Smooth muscle cell (in vitro differentiated cells): ENCODE data around the gene NEO1. TPM values are rescaled to one million over a fixed set of nuclear protein-coding genes. Genes with fewer than 3 reads are reported as not detected.

ENCODE experiments used
- DNase-seq: peaks from one replicate; lab custom pipeline; 2025; ENCODE audit not compliant: unreplicated experiment; lab: John Stamatoyannopoulos, UW
- H2AFZ ChIP-seq: fragments of 200-600 bp; sonication (generic); 2 replicates; pipeline ENCODE4 v1.6.0; 2016; ENCODE audit warnings: antibody characterized with exemption, low read depth, mild to moderate bottlenecking
- H3F3A ChIP-seq: fragments of 200-600 bp; sonication (generic); 2 replicates; pipeline ENCODE4 v1.6.0; 2017; ENCODE audit warnings: antibody characterized with exemption, low read depth
- H3K27ac ChIP-seq: fragments of 200-600 bp; sonication (generic); 2 replicates; pipeline ENCODE4 v1.5.1; 2016; ENCODE audit warnings: low read depth, mild to moderate bottlenecking
- H3K27me3 ChIP-seq: fragments of 200-600 bp; sonication (generic); 2 replicates; pipeline ENCODE4 v1.6.1; 2016; ENCODE audit warnings: low read depth, mild to moderate bottlenecking
- H3K36me3 ChIP-seq: fragments of 200-600 bp; sonication (generic); 2 replicates; pipeline ENCODE4 v1.5.1; 2016; ENCODE audit warnings: low read depth
- H3K4me1 ChIP-seq: fragments of 200-600 bp; sonication (generic); 2 replicates; pipeline ENCODE4 v1.5.1; 2016; ENCODE audit warnings: low read depth
- H3K4me2 ChIP-seq: fragments of 200-600 bp; sonication (generic); 2 replicates; pipeline ENCODE4 v1.6.0; 2016; ENCODE audit warnings: mild to moderate bottlenecking
- H3K4me3 ChIP-seq: fragments of 200-600 bp; sonication (generic); 2 replicates; pipeline ENCODE4 v1.5.1; 2016; ENCODE audit warnings: mild to moderate bottlenecking
- H3K79me2 ChIP-seq: fragments of 200-600 bp; sonication (generic); 2 replicates; pipeline ENCODE4 v1.6.0; 2016; ENCODE audit warnings: low read depth, mild to moderate bottlenecking
- H3K9ac ChIP-seq: fragments of 200-600 bp; sonication (generic); 2 replicates; pipeline ENCODE4 v1.6.0; 2016; ENCODE audit warnings: low read depth
- H3K9me3 ChIP-seq: fragments of 200-600 bp; sonication (generic); replicated peaks from 2 replicates; pipeline ENCODE4 v1.5.1; 2016; ENCODE audit warnings: low read depth
- H4K20me1 ChIP-seq: fragments of 200-600 bp; sonication (generic); 2 replicates; pipeline ENCODE4 v1.6.0; 2016; ENCODE audit warnings: low read depth
- CTCF ChIP-seq: fragments of 200-600 bp; sonication (generic); IDR thresholded peaks from 2 replicates; pipeline ENCODE4 v1.5.1; 2017; ENCODE audit warnings: borderline replicate concordance, mild to moderate bottlenecking, antibody characterized with exemption; ENCODE audit not compliant: insufficient read depth, poor library complexity, severe bottlenecking
- WGBS: methylation state at CpG from one replicate; pipeline ENCODE4 v1.1.7; 2016; ENCODE audit warnings: low lambda C conversion rate; 5-methylcytosine and 5-hydroxymethylcytosine counted together
- polyA plus RNA-seq: library from polyadenylated mRNA; unstranded; fragments of >200 nt; fragmentation: Nextera tagmentation; extraction: Ambion mirVana; gene quantifications from 2 replicates; pipeline ENCODE4 v1.2.1, GENCODE V29; 2016
- total RNA-seq: library from RNA; depleted of rRNA; stranded (reverse); fragments of >200 nt; gene quantifications from 2 replicates; pipeline ENCODE4 v1.2.3, GENCODE V29; 2014

Gene NEO1
- total and polyA plus RNA-seq, 2 experiments from 2014 or later, result 4.9 to 21.8 TPM

- WGBS, result 93% methylated on average over 5 of the region's 5 CpGs
These were observed 251.4 kb downstream of the NEO1 start for GRCh38 chr15:73303636-73304035.

GRCh38 chr15:73305331-73306211 is 253.3 kb downstream of the NEO1 start:
- H3K9ac ChIP-seq, result no peak overlapping the region
- H4K20me1 ChIP-seq, result no peaks in the 10 kb centered on the region
- no peaks in the 10 kb centered on the region for H3K9me3 ChIP-seq
- no peaks in the 10 kb centered on the region for H3F3A ChIP-seq
- H3K27ac ChIP-seq, result no peak overlapping the region
- WGBS, result 62% methylated on average over 12 of the region's 12 CpGs
- H3K4me1 ChIP-seq, result no peaks in the 10 kb centered on the region
- no peak overlapping the region for H3K4me2 ChIP-seq
- no peaks in the 10 kb centered on the region for H3K79me2 ChIP-seq
- no peak overlapping the region for H2AFZ ChIP-seq
- no peak overlapping the region for H3K4me3 ChIP-seq
- H3K36me3 ChIP-seq, result no peaks in the 10 kb centered on the region
- TF ChIP-seq CTCF, result peak; percentile 64
- no peak for DNase-seq
- no peaks in the 10 kb centered on the region for H3K27me3 ChIP-seq

More at GRCh38 chr15:73303636-73304035, 251.4 kb downstream of the NEO1 start:
- Histone ChIP-seq H3K27me3 (no peaks in the 10 kb centered on the region), H2AFZ (no peak overlapping the region), H3K9ac (no peak overlapping the region), H3K9me3 (no peaks in the 10 kb centered on the region), H3K27ac (no peak overlapping the region), H3K79me2 (no peaks in the 10 kb centered on the region), H3K36me3 (no peaks in the 10 kb centered on the region), H3K4me1 (no peaks in the 10 kb centered on the region), H4K20me1 (no peaks in the 10 kb centered on the region), H3K4me2 (no peak overlapping the region), H3F3A (no peaks in the 10 kb centered on the region), H3K4me3 (no peak overlapping the region)
- no peak for DNase-seq
- no peak for TF ChIP-seq CTCF

DNA sequence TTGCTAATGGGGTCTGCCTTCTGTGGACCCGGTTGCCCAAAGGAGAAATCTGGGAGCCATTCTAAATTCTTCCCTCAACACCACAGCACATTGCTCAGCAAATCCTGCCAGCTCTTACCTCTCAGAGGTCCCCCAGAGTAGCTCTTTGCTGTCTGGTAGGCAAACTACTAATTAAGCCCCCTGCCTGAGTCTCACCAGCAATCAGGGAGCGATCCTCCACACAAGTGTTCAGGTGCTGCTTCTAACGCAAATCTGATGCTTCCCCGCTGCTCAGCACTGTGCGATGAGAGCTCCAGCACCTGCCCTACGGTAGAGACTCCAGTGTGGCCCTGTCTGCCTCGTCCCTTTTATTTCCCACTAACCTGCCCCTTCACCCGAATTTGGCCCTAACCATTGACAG is 256.0 kb downstream of the NEO1 start:
- Histone ChIP-seq H3K9ac (no peak overlapping the region), H3K27me3 (no peaks in the 10 kb centered on the region), H3K36me3 (no peaks in the 10 kb centered on the region), H3K79me2 (no peaks in the 10 kb centered on the region), H4K20me1 (no peaks in the 10 kb centered on the region), H3K27ac (no peak overlapping the region), H2AFZ (no peak overlapping the region), H3K4me1 (no peaks in the 10 kb centered on the region), H3K4me3 (no peak overlapping the region), H3F3A (no peaks in the 10 kb centered on the region), H3K4me2 (no peak overlapping the region), H3K9me3 (no peaks in the 10 kb centered on the region)
- WGBS, result 96% methylated on average over 8 of the region's 8 CpGs
- TF ChIP-seq CTCF, result no peak
- DNase-seq, result no peak
